Kidney (tissue), 14 donors: Measurements from ENCODE around the gene CCDC201. TPM values are rescaled to one million over a fixed set of nuclear protein-coding genes. Genes with fewer than 3 reads are reported as not detected.

Experiments used
- DNase-seq, 5 donors: peaks; one replicate each; pipeline ENCODE4 v3.0.0-alpha.2; 2013 to 2020
- FAIRE-seq: peaks from 2 replicates; lab custom pipeline; 2012; peaks lifted over from hg19 to GRCh38; lab: Jason Lieb, UNC
- H3K27ac ChIP-seq, 2 donors: one replicate each; pipeline ENCODE4 v1.7.0; 2013; ENCODE audit warnings: low read depth in 2 of 2, low read length in 2 of 2, inconsistent platforms in 1 of 2
- H3K27me3 ChIP-seq: one replicate; pipeline ENCODE4 v1.7.1; 2013; ENCODE audit warnings: low read length, inconsistent platforms; ENCODE audit not compliant: control insufficient read depth, insufficient read depth
- H3K36me3 ChIP-seq, 3 donors: one replicate each; pipeline versions ENCODE4 v1.7.0 to v1.7.1; 2013; ENCODE audit warnings: low read length in 3 of 3, control low read depth in 1 of 3, inconsistent platforms in 1 of 3; ENCODE audit not compliant: insufficient read depth in 3 of 3, control insufficient read depth in 2 of 3
- H3K4me1 ChIP-seq, 3 donors: one replicate each; pipeline versions ENCODE4 v1.7.0 to v1.7.1; 2013; ENCODE audit warnings: low read length in 3 of 3, inconsistent platforms in 1 of 3, low read depth in 1 of 3; ENCODE audit not compliant: control insufficient read depth in 2 of 3, insufficient read depth in 2 of 3
- H3K4me3 ChIP-seq, 3 donors: one replicate each; pipeline versions ENCODE4 v1.7.0 to v1.8.1; 2013; ENCODE audit warnings: low read length in 3 of 3, control low read depth in 1 of 3, inconsistent platforms in 1 of 3
- H3K9ac ChIP-seq, 3 donors: one replicate each; pipeline versions ENCODE4 v1.7.0 to v1.7.1; 2013; ENCODE audit warnings: low read length in 3 of 3, control low read depth in 1 of 3, inconsistent platforms in 1 of 3
- H3K9me3 ChIP-seq, 3 donors: one replicate each; pipeline versions ENCODE4 v1.7.0 to v1.7.1; 2013; ENCODE audit warnings: low read length in 3 of 3, control low read depth in 1 of 3, inconsistent platforms in 1 of 3; ENCODE audit not compliant: control insufficient read depth in 2 of 3, insufficient read depth in 1 of 3
- intact Hi-C: fragments of 100-400 bp; cut with DNase I; formaldehyde crosslinking; loops from one replicate; pipeline ENCODE4 v1.11.1; 2022
- polyA plus RNA-seq: library from polyadenylated mRNA; stranded (reverse); fragments of 350-450 nt; fragmentation: Illumina TruSeq; extraction: RNeasy Lipid Tissue Mini Kit (QIAGEN cat#74804); gene quantifications from one replicate; pipeline ENCODE4 v1.2.3, GENCODE V29; 2014; ENCODE audit warnings: low read depth, low replicate concordance; ENCODE audit not compliant: insufficient read depth
- total RNA-seq: library from RNA; stranded (reverse); fragmentation: NEBNext Ultra II Directional; extraction: Animal tissue kit (Norgen Biotek cat#: 25700); gene quantifications from one replicate; pipeline ENCODE4 v1.2.1, GENCODE V29; 2021
- TF ChIP-seq, protein P1 (sequence below): IDR thresholded peaks from 3 replicates; pipeline ENCODE4 v1.5.1; 2012; ENCODE audit warnings: mild to moderate bottlenecking, moderate library complexity, borderline replicate concordance; ENCODE audit not compliant: insufficient read depth; ENCODE audit errors: extremely low read depth
- donor health status: control.
- donor health status: control.
- donor health status: control.
- donor health status: control.
- donor health status: control.
- donor health status: DM: yes; HTN: yes; CAD: no.
- donor health status: Normal renal cell carcinoma (clear cell type).

Gene CCDC201
- total and polyA plus RNA-seq, 2 donors from 2014 or later = not detected

DNA sequence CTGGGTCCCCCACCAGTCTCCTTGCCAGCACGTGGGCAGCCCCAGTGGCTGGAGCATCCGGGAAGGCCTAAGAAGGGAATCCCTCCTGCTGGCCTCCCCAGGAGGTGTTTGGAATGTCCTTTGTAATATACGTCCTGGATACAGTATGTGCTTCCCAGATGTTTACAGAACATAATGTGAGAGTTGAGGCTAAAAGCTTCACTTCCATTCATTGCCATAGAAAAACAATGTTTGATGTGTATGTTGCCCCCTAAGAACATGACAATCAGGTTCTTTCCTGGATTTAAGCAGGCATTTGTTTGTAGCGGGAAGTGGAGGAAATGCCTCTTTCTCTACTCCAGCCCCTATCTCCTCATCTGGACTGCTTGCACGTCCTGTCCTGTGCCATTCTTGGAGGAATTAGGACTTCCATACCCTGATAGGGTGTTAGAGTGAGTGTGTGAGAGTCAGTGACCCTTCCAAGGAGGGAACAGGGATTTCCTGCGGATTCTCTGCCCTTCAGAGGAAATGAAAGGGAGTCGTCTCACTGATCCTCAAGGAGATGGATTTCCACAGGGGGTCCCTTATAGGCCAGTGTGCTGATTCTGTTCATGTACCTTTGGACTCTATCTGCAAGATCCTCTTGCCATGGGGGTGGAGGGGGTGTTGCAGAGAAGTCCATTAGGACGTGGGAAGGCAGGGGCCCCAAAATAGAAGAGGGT is 16.6 kb upstream of the CCDC201 start:
- no peak for FAIRE-seq
- no peak for DNase-seq
- Histone ChIP-seq H3K9ac (no peak overlapping the region), H3K9me3 (no peaks in the 10 kb centered on the region), H3K27ac (no peak overlapping the region), H3K4me1 (peaks cover 0 to 8% (median 0%) of the 10 kb centered on the region in 3 donors), H3K27me3 (peaks cover 13% of the 10 kb centered on the region), H3K36me3 (no peaks in the 10 kb centered on the region), H3K4me3 (no peak overlapping the region)
- intact Hi-C loops = no loop called here
- TF ChIP-seq, protein P1, sequence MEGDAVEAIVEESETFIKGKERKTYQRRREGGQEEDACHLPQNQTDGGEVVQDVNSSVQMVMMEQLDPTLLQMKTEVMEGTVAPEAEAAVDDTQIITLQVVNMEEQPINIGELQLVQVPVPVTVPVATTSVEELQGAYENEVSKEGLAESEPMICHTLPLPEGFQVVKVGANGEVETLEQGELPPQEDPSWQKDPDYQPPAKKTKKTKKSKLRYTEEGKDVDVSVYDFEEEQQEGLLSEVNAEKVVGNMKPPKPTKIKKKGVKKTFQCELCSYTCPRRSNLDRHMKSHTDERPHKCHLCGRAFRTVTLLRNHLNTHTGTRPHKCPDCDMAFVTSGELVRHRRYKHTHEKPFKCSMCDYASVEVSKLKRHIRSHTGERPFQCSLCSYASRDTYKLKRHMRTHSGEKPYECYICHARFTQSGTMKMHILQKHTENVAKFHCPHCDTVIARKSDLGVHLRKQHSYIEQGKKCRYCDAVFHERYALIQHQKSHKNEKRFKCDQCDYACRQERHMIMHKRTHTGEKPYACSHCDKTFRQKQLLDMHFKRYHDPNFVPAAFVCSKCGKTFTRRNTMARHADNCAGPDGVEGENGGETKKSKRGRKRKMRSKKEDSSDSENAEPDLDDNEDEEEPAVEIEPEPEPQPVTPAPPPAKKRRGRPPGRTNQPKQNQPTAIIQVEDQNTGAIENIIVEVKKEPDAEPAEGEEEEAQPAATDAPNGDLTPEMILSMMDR = no peak

DNA sequence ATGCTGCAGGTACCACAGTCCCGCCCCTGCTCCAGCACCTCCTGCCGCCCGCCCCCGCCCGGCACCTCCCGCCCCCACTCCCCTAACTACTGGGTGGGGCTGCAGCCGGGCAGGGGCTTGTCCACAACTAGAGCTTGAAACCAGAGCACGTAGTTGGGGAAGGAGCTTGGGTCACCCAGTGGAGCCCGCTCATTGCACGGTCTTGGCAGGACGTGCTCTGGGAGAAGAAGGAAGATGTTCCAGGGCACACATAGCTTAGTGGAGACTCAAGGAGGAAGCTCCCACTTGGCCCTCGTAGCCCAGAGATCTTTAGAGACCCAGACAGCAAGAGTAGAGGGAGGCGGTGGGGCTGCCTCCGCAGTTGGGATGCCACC is 16.1 kb upstream of the CCDC201 start:
- H3K27me3 ChIP-seq = peaks cover 13% of the 10 kb centered on the region
- FAIRE-seq (no peak), DNase-seq (peak in 2 of 5 donors; percentile 57 to 60)
- TF ChIP-seq, protein P1 = no peak
- no peak overlapping the region for H3K4me3 ChIP-seq
- no peaks in the 10 kb centered on the region for H3K36me3 ChIP-seq
- H3K4me1 ChIP-seq = peaks cover 0 to 8% (median 0%) of the 10 kb centered on the region in 3 donors
- intact Hi-C loops = no loop called here
- H3K9ac ChIP-seq = no peak overlapping the region
- no peaks in the 10 kb centered on the region for H3K9me3 ChIP-seq
- H3K27ac ChIP-seq = no peak overlapping the region

DNA sequence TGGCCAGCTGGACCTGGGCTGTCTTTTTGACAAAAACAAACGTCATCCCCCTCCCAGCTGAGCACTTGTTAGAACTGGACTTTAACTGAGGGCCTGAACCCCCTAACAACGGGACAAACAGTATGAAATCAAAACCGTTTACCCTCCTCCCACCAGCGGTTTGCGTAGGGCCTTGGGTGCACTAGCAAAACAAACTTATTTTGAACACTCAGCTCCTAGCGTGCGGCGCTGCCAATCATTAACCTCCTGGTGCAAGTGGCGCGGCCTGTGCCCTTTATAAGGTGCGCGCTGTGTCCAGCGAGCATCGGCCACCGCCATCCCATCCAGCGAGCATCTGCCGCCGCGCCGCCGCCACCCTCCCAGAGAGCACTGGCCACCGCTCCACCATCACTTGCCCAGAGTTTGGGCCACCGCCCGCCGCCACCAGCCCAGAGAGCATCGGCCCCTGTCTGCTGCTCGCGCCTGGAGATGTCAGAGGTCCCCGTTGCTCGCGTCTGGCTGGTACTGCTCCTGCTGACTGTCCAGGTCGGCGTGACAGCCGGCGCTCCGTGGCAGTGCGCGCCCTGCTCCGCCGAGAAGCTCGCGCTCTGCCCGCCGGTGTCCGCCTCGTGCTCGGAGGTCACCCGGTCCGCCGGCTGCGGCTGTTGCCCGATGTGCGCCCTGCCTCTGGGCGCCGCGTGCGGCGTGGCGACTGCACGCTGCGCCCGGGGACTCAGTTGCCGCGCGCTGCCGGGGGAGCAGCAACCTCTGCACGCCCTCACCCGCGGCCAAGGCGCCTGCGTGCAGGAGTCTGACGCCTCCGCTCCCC is 15.5 kb upstream of the CCDC201 start, which contains the start of gene IGFBP1:
TSS of gene IGFBP1 (plus strand) at position 304 of the 808 bp plus-strand sequence. CDS start at position 469, 165 bp downstream.
- H3K4me3 ChIP-seq = peak within 1 kb of the TSS in 1 of 3 donors; percentile 42
- H3K36me3 ChIP-seq = no peaks in the 10 kb centered on the region
- H3K27ac ChIP-seq = no peak within 1 kb of the TSS
- DNase-seq (peak; percentile 43 to 73 (median 53)), FAIRE-seq (no peak)
- H3K9me3 ChIP-seq = no peaks in the 10 kb centered on the region
- H3K4me1 ChIP-seq = peaks cover 0 to 8% (median 0%) of the 10 kb centered on the region in 3 donors
- H3K27me3 ChIP-seq = peaks cover 13% of the 10 kb centered on the region
- no peak within 1 kb of the TSS for H3K9ac ChIP-seq
- TF ChIP-seq, protein P1 = no peak
- intact Hi-C loops = no loop called here
